ENCODE measurements around the gene PAPOLG. TPM values are rescaled to one million over a fixed set of nuclear protein-coding genes. Genes with fewer than 3 reads are reported as not detected.

PAPOLG gene
- polyA plus RNA-seq, 1 experiment, result 5.8 TPM

DNA sequence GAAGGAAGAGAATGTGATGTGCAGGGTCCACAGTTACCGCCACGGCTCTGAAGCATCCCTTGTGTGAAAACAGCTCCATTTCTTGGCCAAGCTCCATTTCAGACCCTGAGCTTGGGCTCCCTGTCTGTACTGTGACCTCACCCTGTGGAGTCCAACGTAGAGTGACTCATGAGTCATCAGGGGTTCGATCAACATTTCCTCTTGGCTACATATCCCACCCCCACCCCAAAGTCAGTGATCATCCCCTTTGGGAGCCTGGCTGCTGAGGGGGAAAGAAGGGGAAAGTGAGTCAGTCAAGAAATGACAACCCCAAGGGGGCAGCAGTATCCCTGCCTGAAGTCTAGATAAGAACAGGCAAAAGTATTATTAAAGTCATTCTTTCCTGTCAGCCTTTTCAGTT is 62.2 kb downstream of the PAPOLG start:
- no peak overlapping the region for H3K4me3 ChIP-seq (ENCODE audit: low read depth, low read length)
- ChIA-PET POLR2A (no interaction called here), CTCF (interaction anchor here (0.7 to 1.2 kb wide), 3 partner anchors 11 to 15 kb away, joined by 3 read pairs; no protein-coding TSS in a partner anchor)
- TF ChIP-seq, protein P1, sequence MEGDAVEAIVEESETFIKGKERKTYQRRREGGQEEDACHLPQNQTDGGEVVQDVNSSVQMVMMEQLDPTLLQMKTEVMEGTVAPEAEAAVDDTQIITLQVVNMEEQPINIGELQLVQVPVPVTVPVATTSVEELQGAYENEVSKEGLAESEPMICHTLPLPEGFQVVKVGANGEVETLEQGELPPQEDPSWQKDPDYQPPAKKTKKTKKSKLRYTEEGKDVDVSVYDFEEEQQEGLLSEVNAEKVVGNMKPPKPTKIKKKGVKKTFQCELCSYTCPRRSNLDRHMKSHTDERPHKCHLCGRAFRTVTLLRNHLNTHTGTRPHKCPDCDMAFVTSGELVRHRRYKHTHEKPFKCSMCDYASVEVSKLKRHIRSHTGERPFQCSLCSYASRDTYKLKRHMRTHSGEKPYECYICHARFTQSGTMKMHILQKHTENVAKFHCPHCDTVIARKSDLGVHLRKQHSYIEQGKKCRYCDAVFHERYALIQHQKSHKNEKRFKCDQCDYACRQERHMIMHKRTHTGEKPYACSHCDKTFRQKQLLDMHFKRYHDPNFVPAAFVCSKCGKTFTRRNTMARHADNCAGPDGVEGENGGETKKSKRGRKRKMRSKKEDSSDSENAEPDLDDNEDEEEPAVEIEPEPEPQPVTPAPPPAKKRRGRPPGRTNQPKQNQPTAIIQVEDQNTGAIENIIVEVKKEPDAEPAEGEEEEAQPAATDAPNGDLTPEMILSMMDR (IDR thresholded peaks at IDR 0.05; ENCODE audit: insufficient read depth, low read depth, low read length), result 0 out of 2 replicates have a peak, but pooled peaks have one; percentile 11
- H3K27me3 ChIP-seq (ENCODE audit: control insufficient read depth, insufficient read depth, low read length), result peaks cover 12% of the 10 kb centered on the region
- no peaks in the 10 kb centered on the region for H3K36me3 ChIP-seq (ENCODE audit: control insufficient read depth, insufficient read depth, low read length)
- no peak for DNase-seq (ENCODE audit: low read depth)

DNA sequence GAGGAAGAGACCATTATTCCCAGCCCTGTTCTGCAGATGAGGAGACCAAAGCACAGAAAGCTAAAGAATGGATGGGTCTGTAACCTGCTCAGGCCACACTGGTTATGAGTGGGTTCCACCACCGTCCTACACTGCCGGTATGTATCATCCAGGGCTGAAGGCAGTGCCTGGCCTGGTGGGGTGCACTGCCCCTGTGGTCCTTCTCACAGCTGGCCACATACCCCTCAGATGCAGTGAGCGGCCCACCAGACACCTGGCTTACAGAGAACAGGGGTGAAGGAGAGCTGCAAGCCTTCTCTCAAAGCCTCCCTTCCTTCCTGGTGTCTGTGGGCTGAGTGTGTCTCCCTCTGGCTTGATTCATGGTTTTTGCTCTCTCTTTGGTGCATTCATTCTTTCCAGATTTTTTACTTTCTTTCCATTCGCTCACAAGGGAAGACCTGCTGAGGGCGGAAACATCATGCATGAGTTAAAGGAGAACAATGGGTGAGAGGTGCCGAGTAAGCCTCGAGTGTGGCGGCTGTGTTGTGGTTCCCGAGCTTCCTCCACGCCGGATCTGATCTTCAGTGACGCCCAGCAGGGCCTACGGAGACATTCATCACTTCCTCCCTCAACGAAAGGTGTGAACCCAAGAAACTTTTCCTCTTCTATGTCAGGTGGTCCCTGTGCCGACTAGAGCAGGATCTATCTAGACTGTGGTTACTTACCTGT is 63.2 kb downstream of the PAPOLG start:
- DNase-seq (ENCODE audit: low read depth), result no peak
- TF ChIP-seq, protein P1 (IDR thresholded peaks at IDR 0.05; ENCODE audit: insufficient read depth, low read depth, low read length), result no peak
- no peak overlapping the region for H3K4me3 ChIP-seq (ENCODE audit: low read depth, low read length)
- ChIA-PET POLR2A (no interaction called here), CTCF (interaction anchor here (1.1 to 1.3 kb wide), 2 partner anchors 138 to 180 kb away, joined by 3 to 4 read pairs; no protein-coding TSS in a partner anchor)
- H3K36me3 ChIP-seq (ENCODE audit: control insufficient read depth, insufficient read depth, low read length), result no peaks in the 10 kb centered on the region
- peaks cover 8% of the 10 kb centered on the region for H3K27me3 ChIP-seq (ENCODE audit: control insufficient read depth, insufficient read depth, low read length)

DNA sequence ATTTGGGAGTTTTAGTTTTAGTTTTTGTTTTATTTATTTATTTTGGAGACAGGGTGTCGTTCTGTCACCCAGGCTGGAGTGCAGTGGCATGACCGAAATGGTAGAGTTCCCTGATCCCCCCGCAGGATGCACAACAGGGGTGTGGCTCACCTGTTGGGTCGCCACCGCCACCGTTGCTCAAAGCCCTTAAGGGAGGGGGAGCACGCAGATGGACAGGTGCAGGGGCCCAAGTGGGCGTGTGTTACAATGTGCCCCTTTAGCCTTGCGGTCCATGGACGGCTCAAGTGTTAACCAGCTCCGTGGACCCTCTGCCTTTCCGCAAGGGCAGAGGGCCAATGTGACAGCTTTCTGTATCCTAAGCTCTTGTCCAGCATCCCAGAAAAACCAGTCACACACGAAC is 63.9 kb downstream of the PAPOLG start:
- TF ChIP-seq, protein P1 (IDR thresholded peaks at IDR 0.05; ENCODE audit: insufficient read depth, low read depth, low read length), result no peak
- no peaks in the 10 kb centered on the region for H3K36me3 ChIP-seq (ENCODE audit: control insufficient read depth, insufficient read depth, low read length)
- ChIA-PET CTCF (interaction anchor here (1.1 to 1.3 kb wide), 2 partner anchors 138 to 179 kb away, joined by 3 to 4 read pairs; no protein-coding TSS in a partner anchor), POLR2A (no interaction called here)
- H3K27me3 ChIP-seq (ENCODE audit: control insufficient read depth, insufficient read depth, low read length), result peaks cover 4% of the 10 kb centered on the region
- H3K4me3 ChIP-seq (ENCODE audit: low read depth, low read length), result no peak overlapping the region
- DNase-seq (ENCODE audit: low read depth), result no peak

DNA sequence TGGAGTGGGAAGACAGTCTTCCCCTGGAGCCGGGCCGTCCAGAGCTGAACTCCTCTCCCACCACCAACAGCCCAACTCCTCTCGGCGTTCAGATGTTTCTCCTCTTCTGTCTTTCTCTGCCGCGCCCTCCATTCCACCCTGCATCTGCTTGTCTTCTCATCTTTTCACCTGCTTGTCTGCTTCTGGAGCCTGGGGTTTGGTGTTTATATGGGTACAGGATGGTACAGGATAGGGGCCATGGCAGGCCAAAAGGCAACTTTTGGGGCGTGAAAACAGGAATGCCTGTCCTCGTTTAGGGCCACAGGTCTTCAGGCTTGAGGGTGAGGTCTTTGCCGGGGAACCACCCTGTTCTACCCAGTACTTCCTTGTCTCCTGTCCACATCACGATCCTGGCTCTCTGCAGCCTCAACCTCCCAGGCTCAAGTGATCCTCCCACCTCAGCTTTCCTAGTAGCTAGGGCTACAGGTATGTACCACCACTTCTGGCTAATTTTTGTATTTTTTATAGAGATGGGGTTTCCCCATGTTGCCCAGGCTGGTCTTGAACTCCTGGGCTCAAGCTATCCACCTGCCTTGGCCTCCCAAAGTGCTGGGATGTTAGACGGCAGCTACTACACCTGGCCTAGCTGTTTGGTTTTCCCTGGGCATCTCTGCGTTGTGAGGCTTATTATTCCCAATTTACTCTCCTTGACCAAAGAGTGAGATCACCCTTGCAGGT is 64.5 kb downstream of the PAPOLG start:
- Histone ChIP-seq H3K4me3 (ENCODE audit: low read depth, low read length) (no peak overlapping the region), H3K36me3 (ENCODE audit: control insufficient read depth, insufficient read depth, low read length) (no peaks in the 10 kb centered on the region), H3K27me3 (ENCODE audit: control insufficient read depth, insufficient read depth, low read length) (peaks cover 2% of the 10 kb centered on the region; the same call in 1 of the 2 replicates)
- DNase-seq (ENCODE audit: low read depth), result no peak
- POLR2A ChIA-PET, result no interaction called here
- CTCF ChIA-PET, result interaction anchor here (0.6 to 1.1 kb wide), 2 partner anchors 14 to 16 kb away, joined by 3 read pairs; no protein-coding TSS in a partner anchor
- TF ChIP-seq, protein P1 (IDR thresholded peaks at IDR 0.05; ENCODE audit: insufficient read depth, low read depth, low read length), result no peak

DNA sequence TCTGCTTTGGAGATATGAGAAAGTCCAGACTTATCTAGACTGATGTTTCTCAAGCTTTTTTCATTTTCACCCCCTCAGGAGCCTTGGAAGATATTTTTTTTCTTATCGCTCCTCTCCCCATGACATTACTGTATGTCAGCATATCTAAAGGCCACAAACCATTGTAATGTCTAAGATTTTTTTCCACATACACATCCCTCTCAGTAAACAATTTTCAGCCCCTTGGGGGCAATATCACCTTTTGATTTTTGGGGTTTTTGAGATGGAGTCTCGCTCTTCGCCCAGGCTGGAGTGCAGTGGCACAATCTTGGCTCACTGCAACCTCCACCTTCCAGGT is 65.0 kb downstream of the PAPOLG start:
- Histone ChIP-seq H3K4me3 (ENCODE audit: low read depth, low read length) (no peak overlapping the region), H3K27me3 (ENCODE audit: control insufficient read depth, insufficient read depth, low read length) (peaks cover 2% of the 10 kb centered on the region; the same call in 1 of the 2 replicates), H3K36me3 (ENCODE audit: control insufficient read depth, insufficient read depth, low read length) (no peaks in the 10 kb centered on the region)
- TF ChIP-seq, protein P1 (IDR thresholded peaks at IDR 0.05; ENCODE audit: insufficient read depth, low read depth, low read length), result no peak
- POLR2A ChIA-PET, result no interaction called here
- DNase-seq (ENCODE audit: low read depth), result no peak
- CTCF ChIA-PET, result interaction anchor here (0.6 to 1.1 kb wide), 2 partner anchors 14 to 15 kb away, joined by 3 read pairs; no protein-coding TSS in a partner anchor
